Urothelium cell line (cell line): Measurements from ENCODE around the gene RSPO4.

Source experiments
- DNase-seq: peaks from one replicate; pipeline ENCODE4 v3.0.0; 2011; ENCODE audit warnings: low spot score, mixed read lengths
- FAIRE-seq: peaks from 2 replicates; lab custom pipeline; 2011; peaks lifted over from hg19 to GRCh38; lab: Jason Lieb, UNC

RSPO4 gene

GRCh38 chr20:971346-971745, 30.8 kb downstream of the RSPO4 start:
- no peak for FAIRE-seq
- DNase-seq, result no peak

GRCh38 chr20:969868-970267, 32.2 kb downstream of the RSPO4 start:
- FAIRE-seq (no peak), DNase-seq (no peak)

GRCh38 chr20:967796-968742, 34.0 kb downstream of the RSPO4 start:
- FAIRE-seq, result no peak
- peak; percentile 43 for DNase-seq

- FAIRE-seq, result no peak
- no peak for DNase-seq
Observed at GRCh38 chr20:965956-966355, 36.2 kb downstream of the RSPO4 start.

GRCh38 chr20:963795-964194, 38.3 kb downstream of the RSPO4 start:
- DNase-seq (no peak), FAIRE-seq (no peak)

- DNase-seq (no peak), FAIRE-seq (no peak)
Observed at GRCh38 chr20:962683-963082, 39.4 kb downstream of the RSPO4 start.

GRCh38 chr20:962223-962622, 39.9 kb downstream of the RSPO4 start:
- DNase-seq, result no peak
- no peak for FAIRE-seq

GRCh38 chr20:961768-962167, 40.3 kb downstream of the RSPO4 start:
- FAIRE-seq (no peak), DNase-seq (no peak)

- no peak for DNase-seq
- no peak for FAIRE-seq
Observed at GRCh38 chr20:959996-960615, 42.0 kb downstream of the RSPO4 start.

GRCh38 chr20:958936-959815, 42.9 kb downstream of the RSPO4 start:
- DNase-seq (no peak), FAIRE-seq (peak; percentile 46)

- DNase-seq (no peak), FAIRE-seq (no peak)
Observed at GRCh38 chr20:957544-957943, 44.6 kb downstream of the RSPO4 start.

- DNase-seq (peak; percentile 84), FAIRE-seq (peak; percentile 91)
Observed at GRCh38 chr20:956330-956951, 45.7 kb downstream of the RSPO4 start.

GRCh38 chr20:955656-956055, 46.5 kb downstream of the RSPO4 start:
- no peak for FAIRE-seq

GRCh38 chr20:955111-955510, 47.0 kb downstream of the RSPO4 start:
- DNase-seq, result no peak
- FAIRE-seq, result no peak

More at GRCh38 chr20:955656-956055, 46.5 kb downstream of the RSPO4 start:
- no peak for DNase-seq

- peak; percentile 37 for DNase-seq
Observed at GRCh38 chr20:953742-954141, 48.4 kb downstream of the RSPO4 start.

GRCh38 chr20:952196-952795, 49.8 kb downstream of the RSPO4 start:
- no peak for DNase-seq
- no peak for FAIRE-seq

More at GRCh38 chr20:953742-954141, 48.4 kb downstream of the RSPO4 start:
- FAIRE-seq, result no peak

- no peak for DNase-seq
- no peak for FAIRE-seq
Observed at GRCh38 chr20:951384-952169, 50.5 kb downstream of the RSPO4 start.

GRCh38 chr20:949717-950116, 52.4 kb downstream of the RSPO4 start:
- no peak for DNase-seq
- FAIRE-seq, result no peak

- no peak for FAIRE-seq
- DNase-seq, result no peak
Observed at GRCh38 chr20:946826-947225, 55.3 kb downstream of the RSPO4 start.
